AG09309 (cell line): ENCODE data around the gene IL13RA1.
"Not testable (repeated sequence)": the region's sequence is repeated elsewhere in the genome, so short reads cannot be mapped to it uniquely, and the experiment has no call there.

ENCODE experiments used
- DNase-seq: peaks from one replicate; pipeline ENCODE4 v3.0.0-alpha.2; 2010; ENCODE audit warnings: low read depth
- H3K4me3 ChIP-seq: 2 replicates; pipeline ENCODE4 v1.5.1; 2011; ENCODE audit warnings: mild to moderate bottlenecking, low read depth, low read length, moderate library complexity; ENCODE audit not compliant: control insufficient read depth
- TF ChIP-seq, protein P1 (sequence below): IDR thresholded peaks from 2 replicates; pipeline ENCODE4 v1.5.1; 2011; ENCODE audit warnings: mild to moderate bottlenecking, low read depth, low read length, inconsistent platforms; ENCODE audit not compliant: insufficient read depth, control insufficient read depth; ENCODE audit errors: missing control alignments

Gene IL13RA1

DNA sequence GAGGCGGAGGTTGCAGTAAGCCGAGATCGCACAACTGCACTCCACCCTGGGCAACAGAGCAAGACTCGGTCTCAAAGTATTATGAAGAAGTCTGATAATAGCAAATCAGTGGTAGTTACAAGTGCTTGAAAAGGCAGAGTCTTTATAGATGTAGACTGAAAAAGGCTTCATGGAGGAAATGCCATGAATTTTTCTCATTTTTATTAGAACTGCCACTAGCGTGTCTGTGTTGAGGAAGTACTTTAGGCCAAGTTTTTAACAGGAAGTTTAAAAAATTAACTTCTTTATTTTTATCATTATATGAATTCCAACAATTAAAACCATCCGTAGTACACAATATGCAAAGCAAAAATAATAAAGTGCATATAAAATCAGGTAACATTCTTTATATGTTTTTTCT is 32.8 kb upstream of the IL13RA1 start:
- TF ChIP-seq, protein P1, sequence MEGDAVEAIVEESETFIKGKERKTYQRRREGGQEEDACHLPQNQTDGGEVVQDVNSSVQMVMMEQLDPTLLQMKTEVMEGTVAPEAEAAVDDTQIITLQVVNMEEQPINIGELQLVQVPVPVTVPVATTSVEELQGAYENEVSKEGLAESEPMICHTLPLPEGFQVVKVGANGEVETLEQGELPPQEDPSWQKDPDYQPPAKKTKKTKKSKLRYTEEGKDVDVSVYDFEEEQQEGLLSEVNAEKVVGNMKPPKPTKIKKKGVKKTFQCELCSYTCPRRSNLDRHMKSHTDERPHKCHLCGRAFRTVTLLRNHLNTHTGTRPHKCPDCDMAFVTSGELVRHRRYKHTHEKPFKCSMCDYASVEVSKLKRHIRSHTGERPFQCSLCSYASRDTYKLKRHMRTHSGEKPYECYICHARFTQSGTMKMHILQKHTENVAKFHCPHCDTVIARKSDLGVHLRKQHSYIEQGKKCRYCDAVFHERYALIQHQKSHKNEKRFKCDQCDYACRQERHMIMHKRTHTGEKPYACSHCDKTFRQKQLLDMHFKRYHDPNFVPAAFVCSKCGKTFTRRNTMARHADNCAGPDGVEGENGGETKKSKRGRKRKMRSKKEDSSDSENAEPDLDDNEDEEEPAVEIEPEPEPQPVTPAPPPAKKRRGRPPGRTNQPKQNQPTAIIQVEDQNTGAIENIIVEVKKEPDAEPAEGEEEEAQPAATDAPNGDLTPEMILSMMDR: no peak
- no peak for DNase-seq
- no peak overlapping the region for H3K4me3 ChIP-seq

DNA sequence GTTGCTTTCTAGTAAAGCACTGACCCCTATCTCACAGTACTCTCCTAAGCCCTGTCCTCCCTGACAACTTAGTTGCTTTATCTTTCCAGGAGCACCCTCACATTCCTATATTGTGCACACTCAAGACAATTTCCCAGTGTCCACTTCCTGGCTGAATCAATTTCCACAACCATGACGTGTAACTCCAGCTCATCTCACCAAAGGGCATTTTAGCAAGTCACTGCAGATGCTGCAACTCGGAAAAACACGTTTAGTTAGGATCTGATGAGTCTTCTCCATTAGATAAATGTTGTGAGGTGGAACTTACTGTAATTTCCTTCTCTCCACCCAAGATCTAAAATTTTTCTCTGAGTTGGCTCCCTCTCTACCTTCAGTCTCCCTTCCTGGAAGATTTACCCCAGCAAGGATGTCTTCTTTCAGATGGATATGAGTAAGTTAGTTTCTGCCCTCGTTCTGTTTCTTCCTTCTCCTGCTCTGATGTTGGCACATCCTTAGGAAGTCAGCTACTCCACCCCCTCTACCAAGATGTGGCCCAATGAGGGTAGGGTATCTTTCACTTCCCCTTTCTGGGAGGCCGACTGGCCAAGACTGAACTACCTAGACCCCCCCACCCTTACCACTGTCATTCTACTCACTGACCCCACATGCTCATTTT is 28.8 kb upstream of the IL13RA1 start:
- TF ChIP-seq, protein P1: no peak
- H3K4me3 ChIP-seq: no peak overlapping the region
- no peak for DNase-seq

DNA sequence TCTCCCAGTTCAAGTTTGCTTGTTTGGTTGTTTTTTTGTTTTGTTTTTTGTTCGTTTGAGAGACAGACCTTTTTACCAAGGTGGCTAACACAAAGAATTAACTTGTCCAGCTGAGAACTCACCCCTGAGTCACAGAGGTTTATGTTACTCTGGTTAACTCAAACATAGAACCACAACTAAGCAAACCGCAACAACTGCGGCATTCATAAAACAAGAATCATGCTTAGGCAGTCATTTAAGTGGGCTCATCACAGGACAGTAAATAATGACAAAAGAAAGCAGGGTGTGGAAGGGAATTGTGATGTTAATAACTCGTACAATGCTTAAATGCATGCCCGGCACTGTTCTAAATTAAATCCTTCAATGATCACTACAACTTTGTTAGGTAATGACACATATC is 24.7 kb upstream of the IL13RA1 start:
- TF ChIP-seq, protein P1: no peak
- H3K4me3 ChIP-seq: no peak overlapping the region
- DNase-seq: no peak

DNA sequence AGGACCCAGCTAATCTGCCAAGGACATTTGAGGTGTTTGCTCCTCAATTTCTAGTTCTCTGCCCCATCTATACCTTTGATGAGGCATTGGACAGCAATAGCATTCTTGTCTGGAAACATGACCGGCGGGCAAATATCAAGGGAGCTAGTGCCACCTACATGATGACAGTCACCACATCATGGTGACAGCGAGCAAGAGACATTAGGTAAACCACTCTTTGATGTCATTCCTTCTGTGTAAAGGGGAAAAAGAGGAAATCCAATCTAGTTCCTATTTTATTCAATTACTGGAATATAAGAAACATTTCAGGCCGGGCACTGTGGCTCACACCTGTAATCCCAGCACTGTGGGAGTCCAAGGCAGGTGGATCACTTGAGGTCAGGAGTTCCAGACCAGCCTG is 20.7 kb upstream of the IL13RA1 start:
- DNase-seq: no peak
- no peak overlapping the region for H3K4me3 ChIP-seq
- TF ChIP-seq, protein P1: no peak

DNA sequence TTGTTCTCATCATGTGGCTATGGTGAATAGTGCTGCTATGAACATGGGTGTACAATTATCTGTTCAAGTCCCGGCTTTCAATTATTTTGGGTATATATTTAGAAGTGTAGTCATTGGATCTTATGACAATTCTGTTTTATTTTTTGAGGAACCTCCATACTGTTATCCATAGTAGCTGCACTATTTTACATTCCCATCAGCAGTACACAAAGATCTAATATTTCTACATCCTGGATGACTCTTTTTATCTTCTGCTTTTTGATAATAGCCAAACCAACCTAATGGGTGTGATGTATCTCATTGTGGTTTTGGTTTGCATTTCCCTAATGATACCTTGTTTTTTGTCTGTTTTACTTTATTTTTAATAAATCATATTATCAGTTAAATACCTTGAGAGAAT is 12.9 kb upstream of the IL13RA1 start:
- DNase-seq: no peak
- no peak overlapping the region for H3K4me3 ChIP-seq
- TF ChIP-seq, protein P1: no peak

DNA sequence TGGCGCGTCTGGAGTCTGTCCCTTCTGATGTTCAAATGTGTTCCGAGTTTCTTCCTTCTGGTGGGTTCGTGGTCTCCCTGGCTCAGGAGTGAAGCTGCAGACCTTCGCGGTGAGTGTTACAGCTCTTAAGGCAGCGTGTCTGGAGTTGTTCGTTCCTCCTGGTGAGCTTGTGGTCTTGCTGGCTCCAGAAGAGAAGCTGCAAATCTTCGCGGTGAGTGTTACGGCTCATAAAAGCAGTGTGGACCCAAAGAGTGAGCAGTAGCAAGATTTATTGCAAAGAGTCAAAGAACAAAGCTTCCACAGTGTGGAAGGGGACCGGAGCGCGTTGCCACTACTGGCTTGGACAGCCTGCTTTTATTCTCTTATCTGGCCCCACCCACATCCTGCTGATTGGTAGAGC is 11.5 kb upstream of the IL13RA1 start:
- H3K4me3 ChIP-seq, DNase-seq: not testable (repeated sequence)

DNA sequence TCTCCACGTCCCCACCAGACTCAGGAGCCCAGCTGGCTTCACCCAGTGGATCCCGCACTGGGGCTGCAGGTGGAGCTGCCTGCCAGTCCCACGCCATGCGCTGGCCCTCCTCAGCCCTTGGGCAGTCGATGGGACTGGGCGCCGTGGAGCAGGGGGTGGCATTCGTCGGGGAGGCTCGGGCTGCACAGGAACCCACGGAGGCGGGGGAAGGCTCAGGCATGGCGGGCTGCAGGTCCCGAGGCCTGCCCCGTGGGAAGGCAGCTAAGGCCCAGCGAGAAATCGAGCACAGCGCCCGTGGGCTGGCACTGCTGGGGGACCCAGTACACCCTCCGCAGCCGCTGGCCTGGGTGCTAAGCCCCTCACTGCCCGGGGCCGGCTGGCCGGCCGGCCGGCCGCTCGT is 10.6 kb upstream of the IL13RA1 start:
- not testable (repeated sequence) for DNase-seq, H3K4me3 ChIP-seq
